Cortex of kidney (tissue), 1 donor: ENCODE data around the gene CCDC178.
"Not testable (repeated sequence)": the region's sequence is repeated elsewhere in the genome, so short reads cannot be mapped to it uniquely, and the experiment has no call there.

Source experiments
- DNase-seq: peaks from one replicate; lab custom pipeline; 2025; lab: John Stamatoyannopoulos, UW

CCDC178 gene

GRCh38 chr18:33355263-33355662 is 85.3 kb downstream of the CCDC178 start:
- DNase-seq: no peak

- DNase-seq: no peak
Observed at GRCh38 chr18:33350256-33350655, 90.3 kb downstream of the CCDC178 start.

- not testable (repeated sequence) for DNase-seq
Observed at GRCh38 chr18:33339733-33340132, 100.8 kb downstream of the CCDC178 start.

GRCh38 chr18:33334781-33335180 is 105.7 kb downstream of the CCDC178 start:
- DNase-seq: no peak

- no peak for DNase-seq
Observed at GRCh38 chr18:33330711-33331110, 109.8 kb downstream of the CCDC178 start.

- no peak for DNase-seq
Observed at GRCh38 chr18:33326975-33327374, 113.5 kb downstream of the CCDC178 start.

- no peak for DNase-seq
Observed at GRCh38 chr18:33317640-33318039, 122.9 kb downstream of the CCDC178 start.

GRCh38 chr18:33316146-33316587 is 124.4 kb downstream of the CCDC178 start:
- no peak for DNase-seq

- no peak for DNase-seq
Observed at GRCh38 chr18:33307520-33307919, 133.0 kb downstream of the CCDC178 start.

GRCh38 chr18:33304277-33304676 is 136.2 kb downstream of the CCDC178 start:
- no peak for DNase-seq

GRCh38 chr18:33291539-33291938 is 149.0 kb downstream of the CCDC178 start:
- DNase-seq: no peak

GRCh38 chr18:33288082-33288716 is 152.3 kb downstream of the CCDC178 start:
- DNase-seq: no peak

- DNase-seq: no peak
Observed at GRCh38 chr18:33282709-33283333, 157.7 kb downstream of the CCDC178 start.

- no peak for DNase-seq
Observed at GRCh38 chr18:33282142-33282541, 158.4 kb downstream of the CCDC178 start.

- no peak for DNase-seq
Observed at GRCh38 chr18:33277431-33277830, 163.1 kb downstream of the CCDC178 start.

GRCh38 chr18:33275843-33276242 is 164.7 kb downstream of the CCDC178 start:
- no peak for DNase-seq

GRCh38 chr18:33270297-33270696 is 170.2 kb downstream of the CCDC178 start:
- DNase-seq: no peak

GRCh38 chr18:33269223-33269622 is 171.3 kb downstream of the CCDC178 start:
- no peak for DNase-seq

- DNase-seq: no peak
Observed at GRCh38 chr18:33264566-33264965, 176.0 kb downstream of the CCDC178 start.

GRCh38 chr18:33239298-33239697 is 201.2 kb downstream of the CCDC178 start:
- DNase-seq: no peak

- DNase-seq: no peak
Observed at GRCh38 chr18:33232318-33232626, 208.2 kb downstream of the CCDC178 start.

- no peak for DNase-seq
Observed at GRCh38 chr18:33231474-33232317, 208.8 kb downstream of the CCDC178 start.

- DNase-seq: no peak
Observed at GRCh38 chr18:33212363-33212762, 228.2 kb downstream of the CCDC178 start.
